ENCODE measurements around the gene ZNF12. TPM values are rescaled to one million over a fixed set of nuclear protein-coding genes. Genes with fewer than 3 reads are reported as not detected.
"Not testable (repeated sequence)": the region's sequence is repeated elsewhere in the genome, so short reads cannot be mapped to it uniquely, and the experiment has no call there.

The ZNF12 gene
- total RNA-seq = 10 to 100 TPM; 24.2 to 29.4 TPM
- polyA plus RNA-seq (2013, experiment 1 of 2) = 20.5 TPM
- 19.9 TPM for polyA plus RNA-seq (2013, experiment 2 of 2)
- long read RNA-seq, experiment 1, full-length matches to known transcripts = 2 of 13 reads
- long read RNA-seq, experiment 1, partial matches to known transcripts = 0 of 13 reads
- long read RNA-seq, experiment 1, other reads (novel, unspliced or antisense) = 11 of 13 reads
- long read RNA-seq, experiment 2, full-length matches to known transcripts = 23 of 33 reads
- long read RNA-seq, experiment 2, partial matches to known transcripts = 2 of 33 reads
- long read RNA-seq, experiment 2, other reads (novel, unspliced or antisense) = 8 of 33 reads
- long read RNA-seq, experiment 3, full-length matches to known transcripts = 1 of 4 reads
- long read RNA-seq, experiment 3, partial matches to known transcripts = 3 of 4 reads
- long read RNA-seq, experiment 3, other reads (novel, unspliced or antisense) = 0 of 4 reads
- long read RNA-seq, experiment 4 = 0 reads

DNA sequence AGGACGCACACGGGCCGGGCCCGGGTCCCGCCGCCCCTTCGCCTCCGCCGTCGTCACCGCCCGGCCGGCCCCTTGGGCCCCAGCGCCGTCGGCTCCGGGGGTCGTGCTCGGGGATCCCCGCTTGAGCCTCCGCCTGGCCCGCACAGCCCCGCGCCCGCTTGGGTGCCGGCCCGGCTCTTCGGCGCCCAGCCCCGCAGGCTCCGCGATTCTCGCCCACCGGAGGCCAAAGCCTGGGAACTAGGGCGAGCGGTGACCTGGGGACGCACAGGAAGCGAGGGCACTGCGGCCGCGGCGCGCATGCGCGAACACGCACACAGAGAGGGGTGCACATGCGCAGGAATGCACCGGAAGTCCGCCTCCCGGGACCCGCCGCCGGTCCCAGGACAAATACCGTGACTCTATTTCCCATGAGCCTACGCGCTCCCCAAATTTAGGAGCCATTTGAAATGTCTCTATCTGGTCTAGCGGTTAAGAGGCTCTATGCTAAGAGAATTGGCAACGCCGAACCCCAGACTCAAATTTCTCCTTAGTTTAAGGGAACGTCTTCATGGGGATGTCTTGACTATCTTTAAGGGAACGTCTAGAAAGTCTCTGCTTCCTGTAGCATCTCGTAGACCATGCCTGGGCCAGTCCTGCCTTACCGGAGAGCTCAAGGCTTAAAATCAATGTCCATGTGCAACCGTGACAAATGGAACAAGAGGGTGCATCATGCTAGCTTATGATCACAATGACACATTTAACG is at the start of gene ZNF12:
TSS of gene ZNF12 (minus strand) at position 282 of the 742 bp plus-strand sequence. CDS start 1,774 bp downstream, outside the sequence.
- peaks cover 45% of the 10 kb centered on the region for H3K9me3 ChIP-seq (ENCODE audit: control insufficient read depth, low read length)
- H3K4me3 ChIP-seq (ENCODE audit: low read length) = peak within 1 kb of the TSS; percentile 97
- peak; percentile 98 for DNase-seq
- peak within 1 kb of the TSS; percentile 74 for H3K27ac ChIP-seq (ENCODE audit: low read depth, low read length)
- peak within 1 kb of the TSS; percentile 92 for H3K27ac Mint-ChIP-seq
- H3K36me3 ChIP-seq (ENCODE audit: control insufficient read depth, insufficient read depth, low read length) = peaks cover 31% of the 10 kb centered on the region
- H3K9me3 Mint-ChIP-seq = peaks cover 53% of the 10 kb centered on the region
- 5 to 6% methylated on average over 50 to 65 of the region's 65 CpGs for WGBS, 2 experiments (ENCODE audit: insufficient coverage in 1 of 2, insufficient read length in 1 of 2)
- H3K27me3 ChIP-seq (ENCODE audit: control insufficient read depth, insufficient read depth, low read length, poor library complexity, severe bottlenecking) = no peaks in the 10 kb centered on the region
- no peaks in the 10 kb centered on the region for H3K4me1 ChIP-seq (ENCODE audit: control insufficient read depth, insufficient read depth, low read length)
- H3K9ac ChIP-seq (ENCODE audit: extremely low read depth, low read length, poor library complexity, severe bottlenecking) = peak within 1 kb of the TSS; percentile 92
- H3K4me1 Mint-ChIP-seq = peaks cover 2% of the 10 kb centered on the region
- peaks cover 26% of the 10 kb centered on the region for H3K27me3 Mint-ChIP-seq (ENCODE audit: insufficient read depth)
- peaks cover 25% of the 10 kb centered on the region for H3K36me3 Mint-ChIP-seq (ENCODE audit: low read depth)
- H3K4me3 Mint-ChIP-seq = peak within 1 kb of the TSS; percentile 93
- TF ChIP-seq, protein P1, sequence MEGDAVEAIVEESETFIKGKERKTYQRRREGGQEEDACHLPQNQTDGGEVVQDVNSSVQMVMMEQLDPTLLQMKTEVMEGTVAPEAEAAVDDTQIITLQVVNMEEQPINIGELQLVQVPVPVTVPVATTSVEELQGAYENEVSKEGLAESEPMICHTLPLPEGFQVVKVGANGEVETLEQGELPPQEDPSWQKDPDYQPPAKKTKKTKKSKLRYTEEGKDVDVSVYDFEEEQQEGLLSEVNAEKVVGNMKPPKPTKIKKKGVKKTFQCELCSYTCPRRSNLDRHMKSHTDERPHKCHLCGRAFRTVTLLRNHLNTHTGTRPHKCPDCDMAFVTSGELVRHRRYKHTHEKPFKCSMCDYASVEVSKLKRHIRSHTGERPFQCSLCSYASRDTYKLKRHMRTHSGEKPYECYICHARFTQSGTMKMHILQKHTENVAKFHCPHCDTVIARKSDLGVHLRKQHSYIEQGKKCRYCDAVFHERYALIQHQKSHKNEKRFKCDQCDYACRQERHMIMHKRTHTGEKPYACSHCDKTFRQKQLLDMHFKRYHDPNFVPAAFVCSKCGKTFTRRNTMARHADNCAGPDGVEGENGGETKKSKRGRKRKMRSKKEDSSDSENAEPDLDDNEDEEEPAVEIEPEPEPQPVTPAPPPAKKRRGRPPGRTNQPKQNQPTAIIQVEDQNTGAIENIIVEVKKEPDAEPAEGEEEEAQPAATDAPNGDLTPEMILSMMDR (conservative IDR thresholded peaks at IDR 0.05) = no peak

DNA sequence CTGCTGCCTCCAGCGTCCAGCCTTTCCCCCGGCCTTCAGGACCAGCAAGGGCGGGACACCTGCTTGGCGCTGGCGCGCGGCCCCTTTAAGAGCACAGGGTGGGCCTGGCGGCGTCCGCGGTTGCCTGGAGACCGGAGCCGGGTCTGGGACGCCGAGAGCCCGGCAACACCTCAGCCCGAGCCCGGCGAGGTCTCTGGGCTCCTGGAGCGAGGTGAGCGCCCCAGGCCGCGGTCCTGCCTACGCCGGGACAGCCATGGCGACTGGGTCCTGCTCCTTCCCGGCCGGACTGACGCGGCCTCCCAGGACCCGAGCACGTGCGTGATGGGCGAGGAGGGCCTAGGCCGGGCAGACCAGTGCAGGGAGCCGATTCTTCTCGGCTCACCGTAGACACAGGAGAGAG is 47.2 kb upstream of the ZNF12 start, which contains the start of gene RSPH10B2:
TSS of gene RSPH10B2 (plus strand) at position 140 of the 400 bp plus-strand sequence. CDS start 3,575 bp downstream, outside the sequence.
- H3K4me1 ChIP-seq (ENCODE audit: control insufficient read depth, insufficient read depth, low read length); H3K9me3 Mint-ChIP-seq; H3K4me3 ChIP-seq (ENCODE audit: low read length); H3K4me1 Mint-ChIP-seq; H3K9me3 ChIP-seq (ENCODE audit: control insufficient read depth, low read length); H3K27me3 Mint-ChIP-seq (ENCODE audit: insufficient read depth); H3K9ac ChIP-seq (ENCODE audit: extremely low read depth, low read length, poor library complexity, severe bottlenecking); H3K27ac ChIP-seq (ENCODE audit: low read depth, low read length); H3K36me3 ChIP-seq (ENCODE audit: control insufficient read depth, insufficient read depth, low read length); H3K27ac Mint-ChIP-seq; H3K36me3 Mint-ChIP-seq (ENCODE audit: low read depth); H3K4me3 Mint-ChIP-seq; H3K27me3 ChIP-seq (ENCODE audit: control insufficient read depth, insufficient read depth, low read length, poor library complexity, severe bottlenecking): not testable (repeated sequence)
- peak; percentile 51 for DNase-seq
- 31% methylated on average over 22 of the region's 38 CpGs; no CpG with 5 or more reads in 1 of the 2 experiments for WGBS, 2 experiments (ENCODE audit: insufficient coverage in 1 of 2, insufficient read length in 1 of 2)

DNA sequence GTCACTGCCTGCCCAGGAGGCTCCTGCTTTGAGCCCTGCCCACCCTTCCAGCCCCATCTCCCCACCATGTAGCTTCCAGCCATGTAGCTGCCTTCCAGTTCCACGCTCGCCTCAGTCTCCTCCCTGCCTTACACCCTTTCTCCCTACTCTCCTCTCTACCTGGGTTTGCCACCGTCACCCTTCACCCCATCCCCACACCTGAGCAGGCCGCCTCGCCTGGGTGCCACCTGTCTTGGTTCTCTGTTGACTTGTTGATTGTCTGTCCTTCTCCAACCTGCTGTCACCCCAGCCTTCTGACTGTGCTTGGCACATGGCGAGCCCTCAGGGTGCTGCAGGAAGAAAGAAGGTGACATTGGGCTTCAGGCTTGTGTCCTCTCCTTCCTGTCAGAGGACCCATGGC is 43.4 kb upstream of the ZNF12 start:
- WGBS, 2 experiments (ENCODE audit: insufficient coverage in 1 of 2, insufficient read length in 1 of 2) = 90% methylated on average over 3 of the region's 6 CpGs; no CpG with 5 or more reads in 1 of the 2 experiments
- H3K4me3 ChIP-seq (ENCODE audit: low read length); H3K27me3 ChIP-seq (ENCODE audit: control insufficient read depth, insufficient read depth, low read length, poor library complexity, severe bottlenecking); H3K4me1 ChIP-seq (ENCODE audit: control insufficient read depth, insufficient read depth, low read length); H3K36me3 Mint-ChIP-seq (ENCODE audit: low read depth); H3K27ac Mint-ChIP-seq; H3K9ac ChIP-seq (ENCODE audit: extremely low read depth, low read length, poor library complexity, severe bottlenecking); DNase-seq; H3K27me3 Mint-ChIP-seq (ENCODE audit: insufficient read depth); H3K36me3 ChIP-seq (ENCODE audit: control insufficient read depth, insufficient read depth, low read length); H3K4me3 Mint-ChIP-seq; H3K9me3 Mint-ChIP-seq; H3K9me3 ChIP-seq (ENCODE audit: control insufficient read depth, low read length); H3K4me1 Mint-ChIP-seq; H3K27ac ChIP-seq (ENCODE audit: low read depth, low read length): not testable (repeated sequence)

DNA sequence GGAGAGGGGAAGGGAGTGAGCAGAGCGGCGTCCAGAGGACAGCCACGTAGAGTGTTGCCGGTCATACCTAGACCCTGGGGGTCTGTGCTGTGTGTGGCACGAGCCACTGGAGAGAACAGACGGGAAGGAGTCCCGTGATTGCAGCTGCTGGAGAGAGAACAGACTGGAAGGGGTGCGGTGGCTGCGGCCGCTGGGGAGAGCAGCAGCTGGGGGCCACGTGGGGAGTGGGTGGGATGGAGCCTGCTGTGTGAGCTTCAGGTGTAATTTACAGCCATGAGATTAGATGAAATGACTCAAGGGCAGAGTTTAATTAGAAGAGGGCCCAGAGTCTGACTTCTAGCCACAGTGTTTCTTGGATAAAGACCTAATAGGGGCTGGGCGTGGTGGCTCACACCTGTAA is 42.6 kb upstream of the ZNF12 start:
- H3K4me3 Mint-ChIP-seq; H3K4me1 ChIP-seq (ENCODE audit: control insufficient read depth, insufficient read depth, low read length); H3K36me3 Mint-ChIP-seq (ENCODE audit: low read depth); H3K27me3 Mint-ChIP-seq (ENCODE audit: insufficient read depth); H3K4me1 Mint-ChIP-seq; H3K27me3 ChIP-seq (ENCODE audit: control insufficient read depth, insufficient read depth, low read length, poor library complexity, severe bottlenecking); H3K27ac ChIP-seq (ENCODE audit: low read depth, low read length); H3K9me3 ChIP-seq (ENCODE audit: control insufficient read depth, low read length); H3K9me3 Mint-ChIP-seq; DNase-seq; H3K9ac ChIP-seq (ENCODE audit: extremely low read depth, low read length, poor library complexity, severe bottlenecking); H3K36me3 ChIP-seq (ENCODE audit: control insufficient read depth, insufficient read depth, low read length); H3K27ac Mint-ChIP-seq; H3K4me3 ChIP-seq (ENCODE audit: low read length): not testable (repeated sequence)
- 97% methylated on average over 6 of the region's 12 CpGs; no CpG with 5 or more reads in 1 of the 2 experiments for WGBS, 2 experiments (ENCODE audit: insufficient coverage in 1 of 2, insufficient read length in 1 of 2)

DNA sequence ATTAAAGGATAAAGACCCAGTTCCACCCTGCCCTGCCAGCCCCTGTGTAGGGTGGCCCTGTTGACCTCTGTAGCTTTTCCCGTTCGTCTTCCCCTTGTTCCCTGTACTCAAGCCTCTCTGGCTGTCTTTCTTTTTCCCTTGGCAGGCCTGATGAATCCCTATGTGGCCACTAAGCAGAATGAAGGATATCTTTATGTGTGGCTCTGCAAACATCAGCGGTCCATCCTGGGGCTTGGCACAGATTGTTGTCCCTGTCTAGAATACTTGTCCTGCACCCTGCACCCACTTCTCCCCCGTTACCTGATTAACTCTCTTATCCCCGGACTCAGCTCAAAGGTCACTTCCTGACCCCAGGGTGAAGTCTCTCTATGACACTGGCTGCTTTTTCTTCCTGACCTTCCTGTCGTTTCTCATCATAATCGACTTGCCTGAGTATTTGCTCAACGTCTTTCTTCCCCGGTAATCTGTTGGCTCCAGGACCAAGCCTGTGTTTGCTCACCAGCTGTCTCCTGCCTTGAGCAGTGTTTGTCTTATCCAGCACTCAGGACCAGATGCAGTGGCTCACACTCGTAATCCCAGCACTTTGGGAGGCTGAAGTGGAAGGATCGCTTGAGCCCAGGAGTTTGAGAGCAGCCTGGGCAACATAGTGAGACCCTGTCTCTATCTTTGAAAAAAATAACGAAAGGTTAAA is 37.8 kb upstream of the ZNF12 start:
- not testable (repeated sequence) for H3K4me3 Mint-ChIP-seq; H3K9me3 Mint-ChIP-seq; H3K36me3 ChIP-seq (ENCODE audit: control insufficient read depth, insufficient read depth, low read length); H3K4me1 ChIP-seq (ENCODE audit: control insufficient read depth, insufficient read depth, low read length); H3K27me3 Mint-ChIP-seq (ENCODE audit: insufficient read depth); H3K9me3 ChIP-seq (ENCODE audit: control insufficient read depth, low read length); H3K4me1 Mint-ChIP-seq; H3K9ac ChIP-seq (ENCODE audit: extremely low read depth, low read length, poor library complexity, severe bottlenecking); H3K27ac ChIP-seq (ENCODE audit: low read depth, low read length); H3K27ac Mint-ChIP-seq; H3K4me3 ChIP-seq (ENCODE audit: low read length); DNase-seq; H3K27me3 ChIP-seq (ENCODE audit: control insufficient read depth, insufficient read depth, low read length, poor library complexity, severe bottlenecking)
- H3K36me3 Mint-ChIP-seq (ENCODE audit: low read depth) = peaks cover 23% of the 10 kb centered on the region
- WGBS, 2 experiments (ENCODE audit: insufficient coverage in 1 of 2, insufficient read length in 1 of 2) = 87 to 90% methylated on average over 1 of the region's 12 CpGs

Data from endodermal cell (in vitro differentiated cells).